HepG2 (cell line): ENCODE measurements around the gene RAN. TPM values are rescaled to one million over a fixed set of nuclear protein-coding genes. Genes with fewer than 3 reads are reported as not detected.

Experiments
- IRX3 ChIP-seq: sonication (generic); formaldehyde crosslinking; IDR thresholded peaks from 2 replicates; pipeline ENCODE4 v1.8.1; 2023; ENCODE audit warnings: mild to moderate bottlenecking, low read depth, missing genetic modification reagents, borderline replicate concordance
- MATR3 ChIP-seq: sonication (generic); formaldehyde crosslinking; IDR thresholded peaks from 2 replicates; pipeline ENCODE4 v1.4.0; 2020; ENCODE audit warnings: missing genetic modification reagents
- MEF2D ChIP-seq: sonication (generic); formaldehyde crosslinking; IDR thresholded peaks from 2 replicates; pipeline ENCODE4 v1.5.1; 2020; ENCODE audit warnings: mild to moderate bottlenecking, missing genetic modification reagents
- NFE2 ChIP-seq: sonication (generic); formaldehyde crosslinking; IDR thresholded peaks from 2 replicates; pipeline ENCODE4 v1.4.0; 2020; ENCODE audit warnings: missing genetic modification reagents
- NFRKB ChIP-seq: fragments of 450-650 bp; IDR thresholded peaks from 2 replicates; pipeline ENCODE4 v1.6.1; 2017
- PITX1 ChIP-seq: sonication (generic); formaldehyde crosslinking; IDR thresholded peaks from 2 replicates; pipeline ENCODE4 v1.5.1; 2020; ENCODE audit warnings: mild to moderate bottlenecking, missing genetic modification reagents
- RBFOX2 ChIP-seq: fragments of 200-400 bp; formaldehyde crosslinking; IDR thresholded peaks from 2 replicates; pipeline ENCODE4 v1.6.1; 2017; ENCODE audit warnings: low read depth, mild to moderate bottlenecking, low read length
- TCF7L2 ChIP-seq: IDR thresholded peaks from 2 replicates; pipeline ENCODE4 v1.6.1; 2011; ENCODE audit warnings: mild to moderate bottlenecking, low read depth, low read length, moderate library complexity
- THAP8 ChIP-seq: sonication (generic); formaldehyde crosslinking; IDR thresholded peaks from 2 replicates; pipeline ENCODE4 v1.5.1; 2020; ENCODE audit warnings: missing genetic modification reagents, mild to moderate bottlenecking, borderline replicate concordance
- ZNF317 ChIP-seq: sonication (generic); formaldehyde crosslinking; IDR thresholded peaks from 2 replicates; pipeline ENCODE4 v1.5.0; 2020; ENCODE audit warnings: mild to moderate bottlenecking, missing genetic modification reagents
- ZNF33B ChIP-seq: sonication (generic); formaldehyde crosslinking; IDR thresholded peaks from 2 replicates; pipeline ENCODE4 v1.5.1; 2020; ENCODE audit warnings: mild to moderate bottlenecking, missing genetic modification reagents
- ZNF407 ChIP-seq: sonication (generic); formaldehyde crosslinking; IDR thresholded peaks from one replicate; pipeline ENCODE4 v1.5.1; 2020; ENCODE audit warnings: mild to moderate bottlenecking, missing genetic modification reagents; ENCODE audit errors: not compliant biosample characterization
- ZNF605 ChIP-seq: sonication (generic); formaldehyde crosslinking; IDR thresholded peaks from 2 replicates; pipeline ENCODE4 v1.8.0; 2022; ENCODE audit warnings: mild to moderate bottlenecking, missing genetic modification reagents
- polyA plus RNA-seq, 8 experiments: library from polyadenylated mRNA; depleted of rRNA in 3 of 8; stranded (reverse) in 7 of 8; unstranded in 1 of 8; fragments of >200 nt; fragmentation: Illumina TruSeq in 4 of 8; extraction: Trizol in 4 of 8; gene quantifications; 2 replicates each; pipeline versions ENCODE4 v1.2.1 to v1.2.3, GENCODE V29; 2011 to 2016; ENCODE audit warnings: low read depth in 4 of 8, missing spikeins in 1 of 8, mixed read lengths in 1 of 8; ENCODE audit not compliant: insufficient read depth in 1 of 8
- total RNA-seq, 5 experiments: library from RNA; depleted of rRNA; stranded (reverse); fragments of >200 nt; fragmentation: Illumina TruSeq; extraction: Trizol; gene quantifications; 2 replicates each; pipeline ENCODE4 v1.2.3, GENCODE V29; 2016; ENCODE audit warnings: low read depth in 1 of 5
- TF ChIP-seq, protein P1 (sequence below): IDR thresholded peaks from 2 replicates; pipeline ENCODE4 v1.6.1; 2016; ENCODE audit warnings: missing genetic modification reagents, missing compliant biosample characterization
- TF ChIP-seq, protein P2 (sequence below): sonication (generic); formaldehyde crosslinking; IDR thresholded peaks from 2 replicates; pipeline ENCODE4 v1.9.0; 2022; ENCODE audit warnings: low read depth, missing genetic modification reagents
- TF ChIP-seq, protein P3 (sequence below): sonication (generic); formaldehyde crosslinking; IDR thresholded peaks from 2 replicates; pipeline ENCODE4 v1.8.0; 2022; ENCODE audit warnings: missing genetic modification reagents, mild to moderate bottlenecking, moderate library complexity, borderline replicate concordance

RAN gene
- total and polyA plus RNA-seq, 2 of the 13 experiments (the other 11 are each of a cell fraction or from before 2014, with no cell fraction given), result 1,335 to 1,630 TPM

GRCh38 chr12:130870442-130871285 is 1.2 kb upstream of the RAN start (continued):
- TF ChIP-seq ZNF407 (no peak), IRX3 (no peak), NFRKB (no peak), MEF2D (CRISPR knock-in tag) (0 out of 2 replicates have a peak, but pooled peaks have one; percentile 27), TCF7L2 (no peak), ZNF605 (CRISPR knock-in tag) (no peak), RBFOX2 (no peak), NFE2 (CRISPR knock-in tag) (no peak), ZNF317 (CRISPR knock-in tag) (no peak), PITX1 (CRISPR knock-in tag) (no peak), MATR3 (CRISPR knock-in tag) (no peak), THAP8 (no peak), ZNF33B (CRISPR knock-in tag) (no peak)
- TF ChIP-seq, protein P1, sequence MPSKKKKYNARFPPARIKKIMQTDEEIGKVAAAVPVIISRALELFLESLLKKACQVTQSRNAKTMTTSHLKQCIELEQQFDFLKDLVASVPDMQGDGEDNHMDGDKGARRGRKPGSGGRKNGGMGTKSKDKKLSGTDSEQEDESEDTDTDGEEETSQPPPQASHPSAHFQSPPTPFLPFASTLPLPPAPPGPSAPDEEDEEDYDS, result 0 out of 2 replicates have a peak, but pooled peaks have one; percentile 17
- TF ChIP-seq, protein P2, sequence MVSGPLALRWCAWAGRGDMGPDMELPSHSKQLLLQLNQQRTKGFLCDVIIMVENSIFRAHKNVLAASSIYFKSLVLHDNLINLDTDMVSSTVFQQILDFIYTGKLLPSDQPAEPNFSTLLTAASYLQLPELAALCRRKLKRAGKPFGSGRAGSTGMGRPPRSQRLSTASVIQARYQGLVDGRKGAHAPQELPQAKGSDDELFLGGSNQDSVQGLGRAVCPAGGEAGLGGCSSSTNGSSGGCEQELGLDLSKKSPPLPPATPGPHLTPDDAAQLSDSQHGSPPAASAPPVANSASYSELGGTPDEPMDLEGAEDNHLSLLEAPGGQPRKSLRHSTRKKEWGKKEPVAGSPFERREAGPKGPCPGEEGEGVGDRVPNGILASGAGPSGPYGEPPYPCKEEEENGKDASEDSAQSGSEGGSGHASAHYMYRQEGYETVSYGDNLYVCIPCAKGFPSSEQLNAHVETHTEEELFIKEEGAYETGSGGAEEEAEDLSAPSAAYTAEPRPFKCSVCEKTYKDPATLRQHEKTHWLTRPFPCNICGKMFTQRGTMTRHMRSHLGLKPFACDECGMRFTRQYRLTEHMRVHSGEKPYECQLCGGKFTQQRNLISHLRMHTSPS (CRISPR knock-in tag), result no peak
- TF ChIP-seq, protein P3, sequence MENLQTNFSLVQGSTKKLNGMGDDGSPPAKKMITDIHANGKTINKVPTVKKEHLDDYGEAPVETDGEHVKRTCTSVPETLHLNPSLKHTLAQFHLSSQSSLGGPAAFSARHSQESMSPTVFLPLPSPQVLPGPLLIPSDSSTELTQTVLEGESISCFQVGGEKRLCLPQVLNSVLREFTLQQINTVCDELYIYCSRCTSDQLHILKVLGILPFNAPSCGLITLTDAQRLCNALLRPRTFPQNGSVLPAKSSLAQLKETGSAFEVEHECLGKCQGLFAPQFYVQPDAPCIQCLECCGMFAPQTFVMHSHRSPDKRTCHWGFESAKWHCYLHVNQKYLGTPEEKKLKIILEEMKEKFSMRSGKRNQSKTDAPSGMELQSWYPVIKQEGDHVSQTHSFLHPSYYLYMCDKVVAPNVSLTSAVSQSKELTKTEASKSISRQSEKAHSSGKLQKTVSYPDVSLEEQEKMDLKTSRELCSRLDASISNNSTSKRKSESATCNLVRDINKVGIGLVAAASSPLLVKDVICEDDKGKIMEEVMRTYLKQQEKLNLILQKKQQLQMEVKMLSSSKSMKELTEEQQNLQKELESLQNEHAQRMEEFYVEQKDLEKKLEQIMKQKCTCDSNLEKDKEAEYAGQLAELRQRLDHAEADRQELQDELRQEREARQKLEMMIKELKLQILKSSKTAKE (CRISPR knock-in tag), result no peak
